ENCODE measurements around the gene TPP1. TPM values are rescaled to one million over a fixed set of nuclear protein-coding genes. Genes with fewer than 3 reads are reported as not detected.
A peak's percentile ranks its signal among the peaks of the same experiment; 100 is the strongest.

The TPP1 gene
- total and polyA plus RNA-seq, 10 of the 15 experiments (the other 5 are each of a cell fraction or from before 2014, with no cell fraction given): 7.5 to 64.6 (median 38.3) TPM

- RAD21 ChIA-PET (ENCODE audit: unreplicated experiment): interaction anchor here (0.7 to 1.9 kb wide), 10 partner anchors 7 to 130 kb away, joined by 3 to 21 read pairs (median 3); partner anchors contain the start of genes ARFIP2, MRPL17 and TIMM10B
- H3K4me3 ChIP-seq: peak overlapping the region; percentile 87
- no peak; the same call in 2 of the 3 replicates for ATAC-seq
Measured at GRCh38 chr11:6611092-6611962, 7.9 kb downstream of the TPP1 start.

More at GRCh38 chr11:6611092-6611962, 7.9 kb downstream of the TPP1 start:
- peaks cover 33% of the 10 kb centered on the region for H3K79me2 ChIP-seq (ENCODE audit: control insufficient read depth, insufficient read depth, low read length)
- H3K27me3 ChIP-seq (replicated peaks in 1 of 2; ENCODE audit: control insufficient read depth in 2 of 2, insufficient read depth in 2 of 2, low read length in 1 of 2): no peaks in the 10 kb centered on the region
- ChIA-PET SMC1A (ENCODE audit: uncharacterized antibody, unreplicated experiment) (interaction anchor here (0.8 to 3.1 kb wide), 6 partner anchors 7 to 134 kb away, joined by 3 to 24 read pairs (median 4); partner anchors contain the start of genes ILK and MRPL17), CTCF (interaction anchor here (0.7 to 2.7 kb wide), 7 partner anchors 11 to 85 kb away, joined by 3 to 18 read pairs (median 3); partner anchors contain the start of gene MRPL17), POLR2A (interaction anchor here (0.6 to 7.2 kb wide), 14 partner anchors 7 to 134 kb away, joined by 3 to 85 read pairs (median 5); partner anchors contain the start of genes ARFIP2, ILK, MRPL17 and TIMM10B)
- peaks cover 23 to 34% of the 10 kb centered on the region in 2 experiments for H3K36me3 ChIP-seq (ENCODE audit: control insufficient read depth in 2 of 2, insufficient read depth in 2 of 2, low read length in 1 of 2)
- TSS peak; percentile 52 for BruUV-seq (replicated peaks)
- peak overlapping the region; percentile 56 for H3K4me2 ChIP-seq (ENCODE audit: control insufficient read depth, insufficient read depth)
- in situ Hi-C loops (cut with MboI): loop anchor here (10.0 kb wide), 1 partner anchor 913 kb away; no protein-coding TSS in a partner anchor
- H2AFZ ChIP-seq (ENCODE audit: control insufficient read depth, low read depth, low read length): no peak overlapping the region
- DNase-seq (ENCODE audit: low read depth, low spot score) (no peak), FAIRE-seq (no peak)
- H3K9me3 ChIP-seq (replicated peaks; ENCODE audit: control insufficient read depth, insufficient read depth, low read length): no peaks in the 10 kb centered on the region
- H3K4me1 ChIP-seq (ENCODE audit: control insufficient read depth, insufficient read depth, low read length): peaks cover 32% of the 10 kb centered on the region
- 14% methylated on average over 34 of the region's 39 CpGs for WGBS (ENCODE audit: insufficient coverage, insufficient replicate concordance, low lambda C conversion rate, missing lambda C conversion rate)
- TF ChIP-seq SMAD1 (IDR thresholded peaks at IDR 0.05; ENCODE audit: low read depth, partially characterized antibody): no peak
- TF ChIP-seq POU2F2 (IDR thresholded peaks at IDR 0.05; ENCODE audit: borderline replicate concordance, low read depth, low read length): 0 out of 3 replicates have a peak, but pooled peaks have one; percentile 22
- TF ChIP-seq TCF3 (IDR thresholded peaks at IDR 0.05; ENCODE audit: borderline replicate concordance, insufficient read depth, low read depth, low read length): 0 out of 2 replicates have a peak, but pooled peaks have one; percentile 7
- TF ChIP-seq MTA3 (IDR thresholded peaks at IDR 0.05; ENCODE audit: borderline replicate concordance, low read length): peak; percentile 70; the same call in 1 of the 2 replicates
- TF ChIP-seq REST (IDR thresholded peaks at IDR 0.05; ENCODE audit: low read depth, low read length): no peak
- intact Hi-C loops (cut with micrococcal nuclease; ENCODE audit: unreplicated experiment): loop anchor here (5.0 to 10.0 kb wide), 2 partner anchors 136 to 913 kb away; no protein-coding TSS in a partner anchor
- H3K9ac ChIP-seq (ENCODE audit: control insufficient read depth, insufficient read depth, low read length): peak overlapping the region; percentile 95
- peak overlapping the region; percentile 99 for H3K27ac ChIP-seq (ENCODE audit: control insufficient read depth, insufficient read depth)
- no peaks in the 10 kb centered on the region for H4K20me1 ChIP-seq (ENCODE audit: control insufficient read depth, insufficient read depth)

Data from GM12878 (cell line).